NCI-H187 treated with DMSO at 0.1 percent for 48 hours (cell line): ENCODE data around the gene CELF4.

Experiments
- DNase-seq: peaks from one replicate; lab custom pipeline; 2025; lab: John Stamatoyannopoulos, UW

The CELF4 gene

DNA sequence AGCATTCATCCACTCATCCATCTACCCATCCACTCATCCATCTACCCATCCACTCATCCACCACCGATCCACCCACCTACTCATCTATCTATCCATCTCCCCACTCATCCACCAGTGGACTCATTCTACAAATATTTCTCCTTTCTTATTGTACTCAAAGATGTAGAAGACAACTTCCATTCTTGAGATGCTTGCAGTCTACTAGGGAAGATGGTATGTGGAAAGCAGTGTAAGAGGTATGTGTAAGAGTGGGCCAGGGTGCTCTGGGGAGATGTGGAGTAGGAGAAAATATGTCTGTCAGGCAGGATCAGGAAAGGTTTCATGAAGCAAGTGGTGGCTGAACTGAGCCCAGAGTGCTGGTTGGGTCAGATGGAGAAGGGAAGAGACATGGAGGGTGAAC lies 150.8 kb downstream of the CELF4 start:
- no peak for DNase-seq

DNA sequence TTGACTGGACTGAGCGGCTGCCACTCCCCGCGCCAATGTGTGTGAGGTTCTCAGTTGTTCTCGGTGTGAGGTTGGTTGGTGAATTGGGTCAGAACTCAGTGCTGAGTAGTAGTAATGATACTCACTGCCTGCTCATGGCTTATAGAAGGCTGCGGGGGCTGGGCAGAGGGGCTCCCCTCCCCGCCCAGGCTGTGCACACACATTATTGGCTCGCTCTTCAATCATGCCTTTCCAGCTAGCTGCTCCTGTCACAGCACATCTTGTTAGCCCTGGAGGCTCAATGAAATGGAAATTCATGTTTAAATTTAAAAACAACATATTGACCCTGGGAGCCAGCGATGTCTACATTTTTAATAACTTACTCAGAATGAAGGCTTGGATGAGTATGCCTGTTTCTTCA lies 152.8 kb downstream of the CELF4 start:
- no peak for DNase-seq

DNA sequence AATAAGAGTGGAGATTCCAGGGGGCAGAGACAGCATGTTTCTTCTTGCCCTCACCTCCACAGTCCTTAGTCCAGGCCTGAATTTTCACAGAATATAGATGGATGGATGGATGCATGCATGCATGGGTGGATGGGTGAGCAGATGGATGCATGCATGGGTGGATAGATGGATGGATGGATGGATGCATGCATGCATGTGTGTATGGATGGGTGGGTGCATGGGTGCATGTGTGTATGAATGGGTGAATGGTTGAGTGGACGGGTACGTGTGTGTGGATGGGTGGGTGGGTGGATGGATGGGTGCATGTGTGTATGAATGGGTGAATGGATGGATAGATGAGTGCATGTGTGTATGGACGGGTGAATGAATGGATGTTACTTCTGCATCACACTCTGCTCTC lies 153.3 kb downstream of the CELF4 start:
- DNase-seq: no peak

DNA sequence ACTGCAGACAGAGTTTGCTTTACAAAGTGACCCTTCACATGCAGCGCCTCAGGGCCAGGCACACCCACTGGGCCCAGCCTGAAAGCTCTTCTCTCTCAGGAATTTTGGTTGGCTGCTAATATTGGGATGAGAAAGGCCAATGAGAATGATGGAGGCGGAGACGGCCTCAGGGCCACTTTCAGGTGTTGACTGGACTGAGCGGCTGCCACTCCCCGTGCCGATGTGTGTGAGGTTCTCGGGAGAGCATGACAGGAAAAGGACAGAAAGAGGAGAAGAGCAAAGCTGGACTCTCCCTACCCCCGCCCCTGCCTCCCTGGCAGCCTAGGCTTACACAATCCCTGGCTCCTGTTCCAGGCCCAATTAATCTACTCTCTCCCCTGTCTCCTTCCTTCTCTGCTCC lies 155.7 kb downstream of the CELF4 start:
- DNase-seq: no peak

DNA sequence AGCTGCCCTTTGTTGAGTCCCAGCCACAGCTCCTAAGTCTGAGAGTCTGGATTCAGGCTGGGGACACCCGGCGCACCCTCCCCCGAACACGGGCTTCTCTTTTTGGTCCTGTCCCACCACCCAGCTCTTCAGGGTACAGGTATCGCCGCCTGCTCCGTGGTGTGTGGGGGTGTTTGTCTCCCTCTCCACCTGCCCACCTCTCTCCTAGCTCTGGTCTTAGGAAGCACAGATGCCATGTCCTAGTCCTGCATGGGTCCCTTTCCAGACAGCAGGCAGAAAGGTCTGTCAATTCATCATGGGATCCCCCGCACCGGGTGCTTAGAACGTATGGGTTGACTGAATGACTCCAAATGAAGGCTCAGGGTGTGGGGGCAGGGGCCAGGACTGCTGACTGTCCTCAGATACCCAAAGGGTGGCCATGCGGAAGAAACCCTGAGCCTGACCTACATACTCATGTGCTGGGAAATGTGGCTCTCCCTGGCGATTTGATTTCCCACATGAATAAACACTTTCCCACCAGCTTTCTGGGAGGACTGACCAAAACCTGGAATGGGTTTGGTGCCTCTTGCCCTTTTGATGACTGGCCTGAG lies 156.8 kb downstream of the CELF4 start:
- no peak for DNase-seq

DNA sequence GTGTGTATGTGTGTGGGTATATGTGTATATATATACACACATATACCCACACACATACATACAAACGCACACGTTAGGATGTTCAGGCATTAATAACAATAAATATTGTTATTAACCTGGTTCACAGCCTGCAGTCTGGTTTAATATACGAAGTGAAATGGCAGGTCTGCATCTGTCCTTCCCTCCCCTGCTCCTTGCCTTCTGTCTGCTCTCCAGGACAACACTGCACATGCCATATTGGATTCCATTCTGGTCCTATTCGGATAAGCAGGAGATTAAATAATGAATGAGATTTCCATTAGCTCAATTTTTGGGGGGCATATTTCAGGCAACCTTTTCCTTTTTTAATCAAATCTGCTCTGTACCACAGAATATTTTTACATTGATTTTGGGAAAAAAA lies 158.0 kb downstream of the CELF4 start:
- DNase-seq: no peak

DNA sequence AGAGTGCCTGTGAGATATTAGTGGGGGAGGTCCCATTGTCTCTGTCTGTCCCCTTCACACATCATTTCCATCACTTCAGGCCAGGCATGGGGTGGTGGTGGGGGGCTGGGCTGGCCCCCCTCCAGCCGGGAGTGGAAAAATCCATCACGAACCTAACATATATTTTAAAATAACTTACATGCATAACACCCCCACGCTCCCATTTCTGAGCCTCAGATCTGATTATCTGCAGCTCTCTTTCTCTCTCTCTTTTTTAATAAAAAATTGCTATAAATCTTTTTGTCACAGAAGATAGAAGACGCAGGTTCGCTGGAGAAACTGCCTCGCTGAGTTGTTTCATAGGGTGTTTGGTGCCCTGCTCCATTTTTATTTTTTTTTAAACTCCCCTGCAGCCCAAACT lies 159.8 kb downstream of the CELF4 start:
- no peak for DNase-seq

DNA sequence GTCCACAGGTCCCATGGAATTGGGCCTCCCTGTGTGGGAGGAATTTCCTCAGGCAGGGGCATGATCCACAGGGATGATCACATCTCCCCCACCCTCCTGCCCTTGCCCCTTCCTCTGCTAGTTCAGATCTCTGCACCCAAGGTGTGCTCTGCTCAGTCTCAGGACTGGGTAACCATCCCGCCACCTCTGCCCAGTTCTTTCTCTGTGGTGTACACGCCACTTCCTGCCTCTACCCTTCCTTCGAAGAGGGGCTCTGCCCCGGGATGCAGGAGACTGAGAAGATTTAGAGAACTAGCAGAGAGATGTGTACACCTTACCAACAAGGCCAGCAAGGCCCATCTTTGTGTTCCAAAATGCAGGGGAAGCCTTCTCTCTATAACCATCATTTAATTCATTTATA lies 160.4 kb downstream of the CELF4 start:
- DNase-seq: no peak

DNA sequence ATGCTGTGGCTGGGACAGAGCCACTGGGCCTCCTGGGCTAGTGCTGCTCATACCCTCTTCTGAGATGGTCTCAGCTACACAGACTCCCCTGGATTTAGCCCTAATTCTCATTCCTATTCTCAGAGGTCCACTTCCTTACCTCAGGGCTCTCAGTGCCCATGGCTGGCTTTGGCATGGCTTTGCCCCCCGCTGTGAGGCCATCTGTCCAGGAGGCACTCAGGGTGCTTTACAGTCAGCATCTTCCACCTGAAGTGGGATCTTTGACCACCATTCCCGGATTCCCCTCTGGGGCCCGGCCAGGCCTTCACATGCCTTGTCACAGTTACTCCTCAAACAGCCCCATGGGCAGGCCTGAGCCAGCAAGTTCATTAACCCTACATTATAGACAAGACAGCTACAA lies 161.8 kb downstream of the CELF4 start:
- DNase-seq: no peak

DNA sequence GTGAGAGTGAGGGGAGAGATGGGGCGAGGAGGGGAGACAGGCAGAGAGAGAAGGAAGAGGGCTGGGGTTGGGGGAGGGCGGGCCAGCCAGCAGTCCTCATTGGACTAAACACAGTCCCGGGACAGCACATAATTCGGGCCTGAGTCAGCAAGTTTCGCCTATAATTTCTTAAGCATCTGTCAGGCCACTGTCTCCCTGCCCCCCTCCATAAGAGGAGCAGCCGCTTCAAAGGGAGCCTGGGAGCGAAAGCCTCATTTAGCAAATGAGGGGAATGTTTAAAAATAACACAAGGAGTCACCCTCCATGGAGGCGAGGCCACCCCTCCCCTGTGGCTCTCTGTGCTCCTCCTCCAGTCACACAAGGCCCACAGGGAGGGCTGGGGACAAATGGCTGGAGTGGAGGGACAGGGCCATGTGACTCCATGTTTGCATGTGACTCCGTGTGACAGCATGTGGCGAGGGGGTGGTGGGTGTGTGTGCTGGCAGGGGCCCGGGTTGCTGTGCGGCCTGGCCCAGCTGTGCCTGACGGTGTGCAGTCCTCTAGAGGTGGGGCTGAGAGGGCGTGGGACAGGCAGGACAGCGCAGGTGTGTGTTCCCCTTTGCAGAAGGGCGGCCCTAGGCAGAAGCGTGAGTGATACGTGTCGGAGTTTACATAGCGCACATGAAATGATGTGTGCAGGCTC lies 162.4 kb downstream of the CELF4 start:
- DNase-seq: peak; percentile 21

DNA sequence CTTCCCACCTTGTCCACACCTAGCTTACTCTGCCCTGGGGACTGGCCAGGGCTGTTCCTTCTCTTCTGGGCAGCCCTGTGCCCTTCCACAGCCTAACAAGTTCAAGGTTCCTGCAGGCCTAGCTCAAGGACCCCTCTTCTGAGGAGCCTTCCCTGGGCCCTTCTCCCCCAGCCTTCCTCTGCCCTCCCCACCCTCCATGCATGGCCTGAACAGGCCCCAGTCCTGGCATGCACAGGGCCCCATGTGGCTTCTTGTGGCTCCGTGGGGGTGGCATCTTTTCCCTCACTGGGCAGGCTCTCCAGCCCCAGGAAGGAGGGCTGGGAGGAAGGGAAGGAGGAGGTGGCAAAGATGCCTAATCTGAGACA lies 162.9 kb downstream of the CELF4 start:
- no peak for DNase-seq

DNA sequence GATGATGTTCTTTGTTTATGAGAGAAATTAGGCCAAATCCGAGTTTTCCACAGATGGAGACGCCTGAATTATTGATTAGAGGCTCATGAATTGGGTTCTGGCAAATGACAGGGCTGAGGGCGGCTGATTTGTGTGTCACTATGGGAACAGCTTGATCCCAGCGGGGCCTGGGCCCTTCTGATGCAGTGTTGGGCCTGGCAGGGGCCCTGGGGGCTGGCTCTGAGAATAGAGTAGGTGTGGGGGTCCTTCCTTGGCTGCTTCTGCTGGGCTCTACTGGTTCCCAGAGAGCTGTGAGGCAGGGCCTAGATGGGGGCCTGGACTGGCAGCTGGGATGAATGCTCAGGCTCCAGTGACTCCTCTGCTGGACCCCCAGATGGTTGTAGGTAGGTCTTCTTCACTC lies 164.8 kb downstream of the CELF4 start:
- DNase-seq: no peak

DNA sequence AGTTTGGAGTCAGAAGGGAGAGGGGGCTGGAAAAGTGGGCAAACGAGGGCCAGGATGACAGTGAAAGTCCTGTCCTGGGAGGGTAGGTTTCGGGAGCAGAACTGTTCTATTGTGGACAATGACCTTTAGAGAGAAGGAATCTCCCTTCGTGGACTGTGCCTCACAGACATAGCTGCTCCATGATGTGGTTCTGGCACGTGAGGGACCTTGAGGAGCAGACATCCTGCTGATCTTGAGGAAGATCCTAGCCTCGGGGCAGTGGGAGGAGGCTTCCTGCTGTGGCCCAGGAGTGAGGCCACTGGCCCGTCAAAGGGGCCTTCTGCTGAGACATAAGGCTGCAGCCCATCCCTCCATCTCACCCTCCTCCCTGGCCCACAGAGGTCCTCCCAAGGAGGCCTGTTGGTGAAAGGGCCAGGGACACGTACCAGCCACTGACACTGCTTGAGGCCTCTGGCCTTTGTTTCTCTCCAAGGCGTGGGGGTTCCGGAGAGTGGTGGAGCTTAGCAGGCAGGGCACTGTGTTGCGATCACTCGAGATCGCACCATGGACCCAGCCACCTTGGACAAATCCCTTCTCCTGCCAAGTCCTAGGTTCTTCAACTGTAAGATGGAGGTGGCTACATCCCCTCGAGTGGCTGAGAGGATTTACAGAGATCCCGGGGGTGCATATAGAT lies 167.2 kb downstream of the CELF4 start:
- DNase-seq: no peak

DNA sequence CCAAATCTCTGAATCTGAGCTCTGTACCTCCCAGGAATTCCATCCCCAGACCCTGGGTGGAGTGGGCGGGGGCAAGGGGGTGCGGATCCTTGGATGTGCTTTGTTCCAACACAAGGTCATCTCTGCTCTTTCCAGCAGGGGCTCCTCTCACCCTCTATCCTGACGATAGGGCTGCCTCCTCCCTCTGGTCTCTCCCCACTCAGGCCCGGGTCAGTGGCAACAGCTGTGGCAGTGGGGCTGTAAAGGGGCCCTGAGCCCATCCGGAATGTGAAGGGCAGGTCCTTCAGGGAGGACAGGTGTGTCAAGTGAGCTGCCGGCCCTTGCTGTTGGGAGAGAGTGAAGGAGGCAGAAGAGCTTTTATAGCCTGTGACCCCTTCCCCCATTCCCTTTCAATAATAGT lies 167.8 kb downstream of the CELF4 start:
- no peak for DNase-seq

DNA sequence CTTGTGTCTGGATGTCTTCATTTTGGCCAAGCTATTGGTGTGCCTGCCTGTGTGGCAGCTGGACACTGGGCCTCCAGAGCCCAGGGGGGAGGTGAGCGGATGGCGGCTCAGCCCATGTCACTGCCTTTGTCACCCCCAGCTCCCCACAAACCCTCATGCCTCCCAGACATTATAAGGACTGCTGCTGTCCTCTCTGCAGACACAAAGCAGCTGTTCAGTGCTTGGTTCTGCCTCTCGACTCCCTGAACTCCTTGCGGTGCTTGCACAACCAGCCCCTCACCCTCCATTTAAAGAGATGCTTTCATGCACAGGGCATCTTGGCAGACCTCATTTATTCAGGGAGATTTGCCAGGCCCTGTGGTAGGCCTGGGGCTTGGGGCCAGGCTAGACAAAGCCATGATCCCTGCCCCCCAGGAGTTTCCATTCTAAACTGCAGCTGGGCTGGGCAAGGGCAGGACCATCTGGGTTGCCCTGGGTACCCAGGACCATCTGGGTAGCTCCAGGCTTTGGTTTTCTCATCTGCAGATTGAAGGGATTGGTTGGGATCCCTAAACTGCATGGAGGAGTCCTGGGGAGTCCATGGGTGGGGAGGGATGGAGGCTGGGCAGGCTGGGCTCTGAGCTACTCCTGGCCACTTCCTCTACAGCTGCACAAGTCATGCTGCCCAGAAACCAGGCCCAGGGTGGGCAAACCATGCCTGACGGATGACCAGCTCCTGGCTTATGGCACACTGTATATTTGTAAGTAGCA lies 168.5 kb downstream of the CELF4 start:
- no peak for DNase-seq

DNA sequence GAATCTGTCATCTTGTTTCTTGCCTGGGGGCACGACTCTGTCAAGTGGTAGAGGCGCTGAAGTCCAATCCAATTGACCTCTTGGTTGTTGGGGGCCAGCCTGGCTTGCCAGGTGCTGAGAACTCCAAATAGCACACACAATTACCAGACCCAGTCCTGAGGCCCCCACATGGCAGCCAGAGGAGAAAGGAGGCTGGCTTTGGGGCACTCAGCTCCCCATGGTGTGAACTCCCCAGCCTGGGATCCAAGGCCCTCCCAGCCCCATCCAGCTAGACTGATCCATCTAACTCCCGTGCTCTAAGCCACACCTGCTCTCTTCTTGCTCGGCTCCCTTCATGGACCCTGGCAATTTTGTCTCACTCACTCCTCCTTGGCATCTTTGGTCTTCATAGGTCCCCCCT lies 170.0 kb downstream of the CELF4 start:
- no peak for DNase-seq

DNA sequence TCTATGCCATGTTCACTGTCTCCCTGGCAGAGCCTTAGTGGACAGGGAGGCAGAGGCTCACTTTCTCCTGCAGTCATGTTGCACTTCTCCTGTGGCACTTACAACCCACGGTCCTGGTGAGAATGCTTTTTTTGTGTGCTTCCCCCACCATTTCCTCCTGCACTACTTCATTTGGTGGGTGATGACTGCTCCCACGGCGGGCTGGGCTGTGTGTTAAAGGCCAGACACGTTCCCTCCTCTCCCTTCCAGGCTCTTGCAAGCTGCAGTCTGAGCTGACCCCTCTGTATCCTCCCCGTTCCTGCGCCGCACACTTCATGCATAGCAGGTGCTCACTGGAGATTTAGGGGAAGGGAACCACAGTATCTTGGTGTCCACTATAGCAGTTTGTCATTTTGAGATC lies 170.5 kb downstream of the CELF4 start:
- no peak for DNase-seq

DNA sequence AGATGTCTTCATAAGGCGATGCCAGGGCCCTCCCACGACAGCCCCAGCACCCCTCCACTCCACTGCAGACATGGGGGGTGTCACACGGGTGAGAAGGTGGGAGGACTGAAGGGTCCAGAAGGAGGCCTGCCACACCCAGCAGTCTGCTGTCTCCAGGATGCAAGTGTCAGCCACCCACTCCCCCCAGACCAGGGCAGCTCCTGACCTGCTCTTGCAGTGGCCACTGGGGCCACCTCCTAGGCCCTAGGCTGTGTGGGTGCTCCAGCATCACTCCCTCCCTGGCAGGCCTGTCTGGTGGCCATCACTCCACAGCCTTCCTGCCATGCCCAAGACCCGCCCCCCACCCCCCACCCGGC lies 171.0 kb downstream of the CELF4 start:
- DNase-seq: no peak

DNA sequence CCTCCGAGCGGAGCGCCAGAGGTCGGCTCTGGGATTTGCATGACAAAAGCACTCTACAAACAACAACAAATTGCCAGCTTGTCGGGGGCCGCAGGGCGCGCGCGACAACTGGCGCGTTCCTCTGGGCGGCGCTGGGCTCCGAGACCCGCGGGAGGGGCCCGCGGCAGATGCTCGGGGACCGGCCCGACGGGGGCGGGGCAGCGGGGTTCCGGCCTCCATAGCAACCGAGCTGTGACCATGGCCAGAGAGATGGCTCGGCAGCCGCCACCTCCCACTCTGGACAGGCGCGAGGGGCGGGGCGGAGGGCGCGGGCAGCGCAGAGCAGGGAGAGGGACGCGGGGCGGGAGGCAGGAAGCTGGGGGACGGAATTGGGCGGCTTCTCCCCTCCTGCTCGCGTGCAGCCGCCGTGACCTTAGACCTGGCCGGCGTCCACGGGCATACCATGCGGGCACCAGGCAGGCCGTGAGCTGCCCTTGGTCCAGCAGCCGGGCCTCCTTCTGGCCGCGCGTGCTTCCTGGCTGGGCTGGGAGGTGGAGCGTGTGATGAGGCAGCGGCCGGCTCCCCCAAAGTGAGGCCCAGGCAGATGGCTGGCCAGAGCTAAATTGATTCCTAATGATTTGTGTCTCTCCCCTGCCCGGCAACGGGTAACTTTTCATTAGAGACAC lies 171.5 kb downstream of the CELF4 start:
- DNase-seq: no peak

DNA sequence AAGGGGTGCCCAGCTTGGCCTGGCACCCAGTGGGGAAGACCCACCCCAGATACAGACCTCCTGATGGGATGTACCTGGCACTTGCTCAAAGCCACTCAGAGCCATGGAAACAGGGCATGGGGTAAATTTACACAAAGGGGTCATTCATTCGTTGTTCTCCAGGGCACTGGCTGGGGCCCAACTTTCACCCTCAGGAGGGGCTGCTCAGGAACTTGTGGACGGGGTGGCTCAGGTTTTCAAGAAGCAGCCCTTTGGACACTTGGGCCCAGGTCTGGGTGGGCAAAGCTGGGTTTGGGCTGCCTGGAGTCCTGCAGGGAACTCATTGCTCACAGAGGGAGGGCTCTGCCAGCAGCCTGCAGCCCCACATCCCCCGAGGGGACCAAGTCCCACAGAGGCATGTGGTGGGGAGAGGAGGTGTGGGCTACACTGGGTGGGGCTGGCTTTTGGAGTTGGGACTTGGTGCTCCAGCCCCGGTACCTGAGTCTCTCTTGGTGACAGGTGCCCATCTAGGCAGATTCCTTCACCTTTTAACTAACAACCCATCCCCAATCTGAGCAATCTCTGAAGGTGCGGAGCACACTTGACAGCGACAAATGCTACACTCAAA lies 172.3 kb downstream of the CELF4 start:
- no peak for DNase-seq

DNA sequence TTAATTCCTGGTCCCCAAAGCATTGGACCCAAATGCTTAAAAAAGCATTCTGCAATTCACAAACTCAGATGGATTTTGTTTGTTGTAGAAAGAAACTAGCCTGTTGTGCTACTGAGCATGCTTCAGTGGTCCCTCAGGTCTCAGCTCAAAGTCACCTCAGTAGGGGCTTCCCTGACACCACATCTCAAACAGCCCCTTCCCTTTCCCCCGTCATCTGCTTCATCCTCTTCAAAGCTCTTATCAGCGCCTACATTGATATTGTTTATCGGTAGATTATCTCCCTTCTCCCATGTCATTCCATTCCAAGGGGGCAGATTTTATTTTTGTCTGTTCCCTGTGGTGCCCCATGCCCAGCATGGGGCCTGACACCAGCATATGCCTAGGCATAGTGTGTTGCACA lies 172.9 kb downstream of the CELF4 start:
- DNase-seq: no peak
